Measurements from ENCODE around the gene LSM4. TPM values are rescaled to one million over a fixed set of nuclear protein-coding genes. Genes with fewer than 3 reads are reported as not detected.
A peak's percentile ranks its signal among the peaks of the same experiment; 100 is the strongest.
"Not testable (repeated sequence)": the region's sequence is repeated elsewhere in the genome, so short reads cannot be mapped to it uniquely, and the experiment has no call there.

The LSM4 gene
- total and polyA plus RNA-seq, 2 of the 13 experiments (the other 11 are each of a cell fraction or from before 2014, with no cell fraction given) = 65.8 to 166 TPM

- peak; percentile 69 for TF ChIP-seq ZBTB33 (CRISPR knock-in tag; IDR thresholded peaks at IDR 0.05)
- no peak for TF ChIP-seq PLRG1 (conservative IDR thresholded peaks at IDR 0.05)
- TF ChIP-seq CHD2 (IDR thresholded peaks at IDR 0.05; ENCODE audit: low read depth, low read length) = no peak
- TF ChIP-seq SIX4 (CRISPR knock-in tag; IDR thresholded peaks at IDR 0.05) = no peak
- TF ChIP-seq FIP1L1 (IDR thresholded peaks at IDR 0.05; ENCODE audit: borderline replicate concordance, insufficient read depth, low read depth, low read length) = no peak
- TF ChIP-seq ZNF446 (CRISPR knock-in tag; IDR thresholded peaks at IDR 0.05) = no peak
Observed at GRCh38 chr19:18349524-18350128, 26.8 kb upstream of the LSM4 start (continued).

GRCh38 chr19:18348818-18349339, 26.0 kb upstream of the LSM4 start:
- FAIRE-seq; H3K9ac ChIP-seq (ENCODE audit: insufficient read depth, low read depth, low read length); H3K27me3 ChIP-seq (ENCODE audit: control insufficient read depth in 1 of 2, insufficient read depth in 2 of 2, low read length in 2 of 2); H3K4me2 ChIP-seq (ENCODE audit: low read depth, low read length); ATAC-seq; H3K9me3 ChIP-seq (ENCODE audit: low read length); H3K4me3 ChIP-seq (replicated peaks in 1 of 3; ENCODE audit: insufficient read depth in 1 of 3, low read depth in 2 of 3, low read length in 3 of 3); H3K27ac ChIP-seq (ENCODE audit: extremely low read length, insufficient read depth, low read length); H2AFZ ChIP-seq (ENCODE audit: low read length); H4K20me1 ChIP-seq (ENCODE audit: insufficient read depth, low read length); DNase-seq (ENCODE audit: low spot score); H3K79me2 ChIP-seq (ENCODE audit: insufficient read depth, low read length); BruUV-seq (replicated peaks): not testable (repeated sequence)
- intact Hi-C loops (cut with micrococcal nuclease; ENCODE audit: unreplicated experiment) (loop anchor here (2.0 to 5.0 kb wide), 3 partner anchors 38 to 62 kb away; partner anchors contain the start of gene GDF15), in situ Hi-C loops (cut with HindIII; ENCODE audit: extremely low pct_ligation_motif_present, low pct_unique_long_range_greater_than_20kb) (loop anchor here (10.0 kb wide), 1 partner anchor 56 kb away; no protein-coding TSS in a partner anchor)
- H3K4me1 ChIP-seq (ENCODE audit: insufficient read depth, low read length) = peaks cover 18% of the 10 kb centered on the region; the same call in 1 of the 2 replicates
- H3K36me3 ChIP-seq (replicated peaks in 1 of 2; ENCODE audit: control insufficient read depth in 1 of 2, insufficient read depth in 2 of 2, low read length in 2 of 2) = peaks cover 13 to 27% of the 10 kb centered on the region in 2 experiments
- TF ChIP-seq MAFK (conservative IDR thresholded peaks at IDR 0.05 in 1 of 2, IDR thresholded peaks at IDR 0.05 in 1 of 2; ENCODE audit: low read length in 2 of 2) (peak; percentile 30 to 58; a peak in 3 of 4 replicates), ZNF770 (CRISPR knock-in tag; IDR thresholded peaks at IDR 0.05) (peak; percentile 37; the same call in 1 of the 2 replicates), ZNF121 (CRISPR knock-in tag; IDR thresholded peaks at IDR 0.05) (peak; percentile 75), MAFF (IDR thresholded peaks at IDR 0.05; ENCODE audit: low read depth, low read length) (peak; percentile 40; the same call in 1 of the 2 replicates)
- ChIA-PET POLR2A (interaction anchor here (0.7 to 2.1 kb wide), 9 partner anchors 10 to 65 kb away, joined by 3 to 18 read pairs (median 3); partner anchors contain the start of gene GDF15), CTCF (ENCODE audit: low intra/inter-chr PET ratio, low total read pairs) (interaction anchor here (1.1 to 3.2 kb wide), 4 partner anchors 21 to 61 kb away, joined by 4 to 31 read pairs (median 13); partner anchors contain the start of gene GDF15)
- WGBS (ENCODE audit: low lambda C conversion rate) = 95% methylated on average over 6 of the region's 6 CpGs
